NAMALWA (cell line): Measurements from ENCODE around the gene PACS1.

ENCODE experiments used
- DNase-seq: peaks from one replicate; pipeline ENCODE4 v3.0.0-alpha.2; 2015; ENCODE audit warnings: low spot score

Gene PACS1

DNA sequence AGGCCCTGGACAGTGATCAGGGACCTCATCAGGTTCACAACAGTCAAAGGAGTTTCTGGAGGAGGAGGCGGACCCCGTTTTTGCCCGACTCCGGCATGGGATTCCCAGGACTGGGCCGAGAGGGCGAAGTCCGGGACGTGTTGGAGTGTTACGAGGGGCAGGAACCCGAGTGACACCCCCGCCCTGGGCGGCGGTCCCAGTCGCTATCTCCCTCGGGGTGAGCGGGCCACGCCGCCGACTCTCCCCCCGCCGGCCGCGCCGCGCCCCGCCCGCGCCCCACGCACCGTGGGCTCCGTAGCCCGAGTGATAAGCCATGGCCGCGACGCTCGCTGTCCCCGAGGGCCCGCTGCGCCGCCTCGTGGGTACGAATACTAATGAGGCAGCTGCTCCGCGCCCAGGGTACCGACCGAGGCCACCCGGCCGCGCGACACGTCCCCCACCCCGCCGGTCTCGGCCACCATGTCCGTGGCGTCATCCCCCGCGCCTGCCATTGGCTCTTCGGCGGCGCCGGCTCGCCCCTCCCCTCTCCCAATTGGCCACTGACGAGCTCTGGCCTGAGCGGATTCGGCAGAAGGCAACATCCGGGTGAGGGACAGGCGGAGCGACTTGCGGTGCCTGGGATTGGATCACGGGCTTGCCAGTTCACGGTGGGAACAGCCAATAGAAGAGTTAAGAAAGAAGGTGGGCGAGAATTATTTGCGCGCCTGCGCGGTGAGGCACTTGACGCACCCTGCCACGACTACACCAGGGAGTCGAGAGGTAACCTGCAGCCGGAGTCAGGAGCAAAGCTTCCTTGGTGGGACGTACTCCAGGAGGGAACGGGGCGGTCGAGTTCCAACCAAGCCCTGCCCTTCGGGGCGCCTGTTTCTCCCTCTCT, 218.8 kb downstream of the PACS1 start, which contains the start of gene YIF1A:
TSS of gene YIF1A (minus strand) at position 473 of the 877 bp plus-strand sequence. CDS start at position 315, 158 bp downstream.
- peak; percentile 99 for DNase-seq

- no peak for DNase-seq
Observed at GRCh38 chr11:66289548-66290329, 219.7 kb downstream of the PACS1 start.

DNA sequence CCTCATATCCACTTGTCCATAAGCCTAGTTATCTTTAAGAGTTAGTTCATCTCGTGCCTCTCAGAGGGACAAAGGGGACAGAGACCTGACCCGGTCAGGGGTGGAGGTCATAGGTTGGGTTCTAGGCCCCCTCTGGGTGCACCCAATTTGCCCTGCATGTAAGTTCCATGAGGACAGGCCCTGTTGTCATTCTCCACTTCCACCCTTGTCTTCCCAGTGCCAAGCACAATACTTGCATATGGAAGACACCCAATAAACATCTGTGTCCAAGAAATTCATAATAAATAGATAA, 220.2 kb downstream of the PACS1 start:
- DNase-seq, result no peak

- DNase-seq, result no peak
Observed at GRCh38 chr11:66291303-66291705, 221.2 kb downstream of the PACS1 start.

DNA sequence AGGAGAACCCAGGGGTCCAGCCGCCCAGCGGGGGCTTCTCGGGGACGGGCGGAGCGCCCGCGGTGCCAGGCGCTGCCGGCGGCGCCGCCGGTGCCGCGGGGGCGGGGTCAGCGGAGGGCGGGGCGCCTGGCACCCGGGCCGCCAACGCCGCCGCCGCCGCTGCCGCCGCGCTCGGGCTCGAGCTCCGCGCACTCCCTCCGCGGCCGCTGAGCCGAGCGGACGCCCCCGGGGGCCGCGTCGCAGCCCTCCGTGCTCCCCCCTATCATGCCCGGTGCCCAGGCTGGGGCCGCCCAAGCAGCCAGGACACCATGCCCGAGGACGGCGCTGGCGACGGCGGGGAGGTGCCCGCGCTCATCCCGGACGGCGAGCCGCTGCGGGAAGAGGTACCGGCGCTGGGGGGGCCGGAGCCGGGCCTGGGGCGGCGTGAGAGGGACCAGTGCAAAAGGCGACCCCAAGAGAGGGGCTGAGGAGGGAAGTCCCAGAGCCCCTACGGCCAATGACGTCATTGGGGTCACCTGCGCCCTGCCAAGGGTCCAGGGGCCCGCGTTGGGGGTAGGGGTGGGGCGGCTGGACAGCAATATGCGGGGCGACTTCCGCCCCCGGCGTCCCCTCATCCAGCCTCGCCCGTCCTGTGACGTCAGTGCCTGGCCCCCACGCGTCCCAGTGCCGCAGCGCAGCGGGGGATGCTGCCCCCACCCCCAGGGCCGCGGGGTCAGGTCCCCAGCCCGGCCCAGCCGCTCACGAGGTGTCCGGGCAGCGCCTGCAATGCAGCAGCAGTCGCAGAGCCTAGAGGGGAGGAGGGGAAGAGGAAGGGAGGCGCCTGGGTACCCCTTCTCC, 221.9 kb downstream of the PACS1 start, which contains the start of gene TMEM151A:
TSS of gene TMEM151A (plus strand) at position 189 of the 837 bp plus-strand sequence. CDS start at position 309, 120 bp downstream.
- no peak for DNase-seq

DNA sequence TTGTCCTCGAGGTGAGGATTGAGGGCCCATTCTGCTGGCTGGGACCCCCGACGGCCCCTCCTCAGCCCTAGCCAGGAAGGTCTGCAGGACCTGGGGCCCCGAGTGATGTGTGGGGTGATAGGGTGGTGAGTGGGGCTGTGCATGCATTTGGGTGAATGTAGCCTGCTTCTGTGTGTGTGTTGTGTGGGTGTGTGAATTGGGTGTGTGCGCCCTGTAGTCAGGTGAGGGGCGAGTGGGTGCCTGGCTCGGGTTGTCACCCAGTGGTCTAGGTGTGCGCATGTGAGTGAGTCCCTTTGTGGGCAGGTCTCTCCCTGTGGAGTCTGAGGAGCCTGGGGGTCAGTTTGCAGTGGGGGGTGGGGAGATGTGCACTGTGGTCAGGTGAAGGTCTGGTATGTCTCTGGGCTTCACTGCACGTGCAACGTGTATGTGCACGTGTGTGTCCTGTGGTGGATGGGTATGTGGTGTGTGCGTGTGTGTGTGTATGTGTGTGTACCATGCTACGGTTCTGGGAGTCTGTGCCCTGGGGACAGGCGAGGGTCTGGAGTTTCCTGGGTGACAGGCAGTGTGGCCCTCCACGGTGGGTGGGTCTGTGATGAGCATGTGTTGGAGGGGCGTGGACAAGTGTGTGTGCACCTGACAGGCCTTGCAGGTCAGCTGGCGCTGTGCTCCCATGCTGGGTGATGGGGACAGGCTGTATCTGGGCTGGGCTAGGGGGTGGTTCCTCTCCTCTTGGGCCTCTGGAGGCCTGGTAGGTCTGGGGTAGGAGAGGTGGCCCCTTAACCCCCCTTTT, 222.7 kb downstream of the PACS1 start:
- no peak for DNase-seq

- no peak for DNase-seq
Observed at GRCh38 chr11:66293352-66293751, 223.3 kb downstream of the PACS1 start.

GRCh38 chr11:66293777-66294625, 223.9 kb downstream of the PACS1 start:
- DNase-seq, result no peak
